Measurements from ENCODE around the gene TMEM170B.

Gene TMEM170B

GRCh38 chr6:11616200-11616611, 78.7 kb downstream of the TMEM170B start:
- DNase-seq (ENCODE audit: low spot score): no peak

GRCh38 chr6:11618533-11618932, 81.0 kb downstream of the TMEM170B start:
- no peak for DNase-seq (ENCODE audit: low spot score)

- no peak for DNase-seq (ENCODE audit: low spot score)
These were observed 83.6 kb downstream of the TMEM170B start for GRCh38 chr6:11621119-11621518.

- DNase-seq (ENCODE audit: low spot score): no peak
These were observed 84.6 kb downstream of the TMEM170B start for GRCh38 chr6:11622156-11622555.

GRCh38 chr6:11623272-11623671, 85.7 kb downstream of the TMEM170B start:
- no peak for DNase-seq (ENCODE audit: low spot score)

- DNase-seq (ENCODE audit: low spot score): no peak
These were observed 87.8 kb downstream of the TMEM170B start for GRCh38 chr6:11625302-11625701.

- DNase-seq (ENCODE audit: low spot score): no peak
These were observed 88.8 kb downstream of the TMEM170B start for GRCh38 chr6:11626356-11626755.

- DNase-seq (ENCODE audit: low spot score): no peak
These were observed 91.0 kb downstream of the TMEM170B start for GRCh38 chr6:11628562-11628961.

GRCh38 chr6:11631008-11631407, 93.5 kb downstream of the TMEM170B start:
- DNase-seq (ENCODE audit: low spot score): no peak

- no peak for DNase-seq (ENCODE audit: low spot score)
These were observed 94.0 kb downstream of the TMEM170B start for GRCh38 chr6:11631539-11631938.

GRCh38 chr6:11632231-11632630, 94.7 kb downstream of the TMEM170B start:
- no peak for DNase-seq (ENCODE audit: low spot score)

GRCh38 chr6:11632795-11633511, 95.4 kb downstream of the TMEM170B start:
- DNase-seq (ENCODE audit: low spot score): no peak

Measured in RKO (cell line).